Stimulated activated naive CD8-positive, alpha-beta T cell treated with anti-CD3 and anti-CD28 coated beads, Interleukin-15, amount 100 ng/mL, for 72 hours (primary cell): ENCODE data around the gene ZDHHC24.
"Not testable (repeated sequence)": the region's sequence is repeated elsewhere in the genome, so short reads cannot be mapped to it uniquely, and the experiment has no call there.

Experiments used
- ATAC-seq: fragments of 150-1000 bp; cut with Tn5 transposase; 2 replicates; pipeline ENCODE4 v1.10.0; 2021; ENCODE audit warnings: mild to moderate bottlenecking, moderate library complexity
- DNase-seq, 2 donors: peaks; one replicate each; pipeline ENCODE4 v3.0.0; 2021 to 2022
- H3K27ac Mint-ChIP-seq, 2 donors: one replicate each; pipeline ENCODE4 v1.8.0; 2022; ENCODE audit warnings: mild to moderate bottlenecking in 2 of 2, mixed read lengths in 2 of 2, moderate library complexity in 2 of 2
- H3K27me3 Mint-ChIP-seq: one replicate; pipeline ENCODE4 v1.8.0; 2022; ENCODE audit warnings: mixed read lengths
- H3K4me1 Mint-ChIP-seq: one replicate; pipeline ENCODE4 v1.8.0; 2022; ENCODE audit warnings: mild to moderate bottlenecking, mixed read lengths
- H3K4me3 Mint-ChIP-seq, 2 donors: one replicate each; pipeline ENCODE4 v1.8.0; 2022; ENCODE audit warnings: mild to moderate bottlenecking in 2 of 2, mixed read lengths in 2 of 2, moderate library complexity in 1 of 2
- H3K9me3 Mint-ChIP-seq, 2 donors: one replicate each; pipeline ENCODE4 v1.8.0; 2022; ENCODE audit warnings: mixed read lengths in 2 of 2

ZDHHC24 gene

GRCh38 chr11:66559142-66559865 lies 13.5 kb upstream of the ZDHHC24 start:
- DNase-seq (no peak), ATAC-seq (peak; percentile 44)
- peaks cover 33% of the 10 kb centered on the region for H3K27me3 Mint-ChIP-seq
- H3K4me1 Mint-ChIP-seq, result peaks cover 6% of the 10 kb centered on the region
- H3K4me3 Mint-ChIP-seq, result peak overlapping the region in 1 of 2 donors; percentile 37
- no peak overlapping the region for H3K27ac Mint-ChIP-seq
- no peaks in the 10 kb centered on the region for H3K9me3 Mint-ChIP-seq

DNA sequence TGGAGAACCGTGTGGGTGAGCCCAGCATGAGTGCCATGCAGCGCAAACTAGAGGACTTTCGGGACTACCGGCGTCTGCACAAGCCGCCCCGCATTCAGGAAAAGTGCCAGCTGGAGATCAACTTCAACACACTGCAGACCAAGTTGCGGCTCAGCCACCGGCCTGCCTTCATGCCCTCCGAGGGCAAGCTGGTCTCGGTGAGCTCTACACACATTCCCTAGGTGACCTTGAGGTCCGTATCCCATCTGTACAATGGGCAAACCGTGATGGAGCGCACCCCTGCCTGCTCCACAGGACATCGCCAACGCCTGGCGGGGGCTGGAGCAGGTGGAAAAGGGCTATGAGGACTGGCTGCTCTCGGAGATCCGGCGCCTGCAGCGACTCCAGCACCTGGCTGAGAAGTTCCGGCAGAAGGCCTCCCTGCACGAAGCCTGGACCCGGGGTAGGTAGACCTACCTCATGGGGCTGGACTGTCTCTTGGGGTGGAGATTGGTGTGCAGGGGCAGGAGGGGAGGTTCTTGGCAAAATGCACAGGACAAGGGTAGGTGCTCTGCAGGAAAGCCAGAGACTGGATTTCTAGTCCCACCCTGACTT lies 12.0 kb upstream of the ZDHHC24 start:
- no peaks in the 10 kb centered on the region for H3K9me3 Mint-ChIP-seq
- peaks cover 33% of the 10 kb centered on the region for H3K27me3 Mint-ChIP-seq
- no peak overlapping the region for H3K4me3 Mint-ChIP-seq
- DNase-seq, result no peak
- H3K27ac Mint-ChIP-seq, result no peak overlapping the region
- no peak for ATAC-seq
- H3K4me1 Mint-ChIP-seq, result peaks cover 6% of the 10 kb centered on the region

DNA sequence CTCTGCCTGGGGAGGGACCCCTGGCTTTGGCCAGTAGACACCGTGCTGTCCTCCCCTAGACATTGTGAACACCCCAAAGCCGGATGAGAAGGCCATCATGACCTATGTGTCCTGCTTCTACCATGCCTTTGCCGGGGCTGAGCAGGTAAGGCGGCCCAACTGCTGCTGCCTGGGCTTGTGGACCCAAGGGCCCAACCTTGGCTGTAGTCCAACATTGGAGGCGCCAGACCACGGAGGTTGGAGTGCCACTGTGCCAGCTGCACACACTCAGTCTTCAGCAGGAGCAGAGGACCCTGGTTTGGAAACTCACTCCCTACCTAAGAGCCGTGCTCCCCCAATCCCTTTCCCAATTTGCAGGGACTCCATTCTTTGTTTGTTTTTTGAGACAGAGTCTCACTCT lies 10.2 kb upstream of the ZDHHC24 start:
- DNase-seq (no peak), ATAC-seq (no peak)
- Mint-ChIP-seq H3K4me3 (no peak overlapping the region), H3K27me3 (peaks cover 33% of the 10 kb centered on the region), H3K27ac (peak overlapping the region in 1 of 2 donors; percentile 74), H3K9me3 (no peaks in the 10 kb centered on the region), H3K4me1 (peaks cover 6% of the 10 kb centered on the region)

DNA sequence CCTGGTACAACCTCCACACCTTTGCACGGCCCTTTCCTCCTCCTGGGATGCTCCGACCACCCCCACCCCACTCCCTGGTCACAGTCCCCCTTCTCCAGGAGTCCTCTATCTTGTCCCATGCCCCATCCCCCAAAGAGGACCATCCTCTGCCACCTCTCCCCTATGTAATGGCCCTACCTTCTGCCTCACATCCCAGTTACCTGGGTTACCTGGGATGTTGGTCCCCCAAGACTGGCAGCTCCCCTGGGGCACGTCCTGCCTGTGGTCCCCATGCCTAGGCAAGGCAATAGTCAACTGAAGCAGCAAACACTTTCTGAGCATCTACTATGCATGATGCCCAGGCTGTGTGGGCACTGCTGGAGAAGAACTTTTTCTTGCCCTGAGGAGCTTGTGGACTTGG lies 9.6 kb upstream of the ZDHHC24 start:
- no peak overlapping the region for H3K4me3 Mint-ChIP-seq
- ATAC-seq (no peak), DNase-seq (no peak)
- no peak overlapping the region for H3K27ac Mint-ChIP-seq
- no peaks in the 10 kb centered on the region for H3K9me3 Mint-ChIP-seq
- H3K4me1 Mint-ChIP-seq, result peaks cover 6% of the 10 kb centered on the region
- peaks cover 33% of the 10 kb centered on the region for H3K27me3 Mint-ChIP-seq

DNA sequence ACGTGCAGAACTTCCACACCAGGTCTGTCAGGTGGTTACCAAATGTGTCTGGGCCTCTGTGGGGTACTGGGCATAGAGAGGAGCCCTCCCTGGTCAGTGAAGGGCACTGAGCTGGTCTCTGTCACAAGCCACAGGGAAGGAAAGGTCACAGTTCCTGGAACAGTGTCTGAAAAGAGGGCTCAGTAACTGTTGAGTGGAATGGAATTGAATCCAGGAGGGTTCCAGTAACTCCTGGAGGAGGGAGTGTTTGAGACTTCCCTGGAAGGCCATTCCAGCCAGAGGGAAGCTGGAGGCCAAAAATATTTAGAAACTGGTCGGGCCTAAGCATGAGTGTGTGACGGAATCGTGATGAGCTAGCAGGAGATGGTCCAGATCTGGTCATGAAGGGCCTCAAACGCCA lies 8.8 kb upstream of the ZDHHC24 start:
- ATAC-seq (no peak), DNase-seq (no peak)
- peaks cover 6% of the 10 kb centered on the region for H3K4me1 Mint-ChIP-seq
- H3K27me3 Mint-ChIP-seq, result peaks cover 33% of the 10 kb centered on the region
- H3K4me3 Mint-ChIP-seq, result no peak overlapping the region
- no peak overlapping the region for H3K27ac Mint-ChIP-seq
- no peaks in the 10 kb centered on the region for H3K9me3 Mint-ChIP-seq

- H3K4me1 Mint-ChIP-seq, result no peaks in the 10 kb centered on the region
- ATAC-seq (no peak), DNase-seq (no peak)
- no peaks in the 10 kb centered on the region for H3K9me3 Mint-ChIP-seq
- H3K27ac Mint-ChIP-seq, result no peak overlapping the region
- peaks cover 14% of the 10 kb centered on the region for H3K27me3 Mint-ChIP-seq
- no peak overlapping the region for H3K4me3 Mint-ChIP-seq
Observed at GRCh38 chr11:66550887-66551286, 5.0 kb upstream of the ZDHHC24 start.

GRCh38 chr11:66549696-66550095 lies 3.8 kb upstream of the ZDHHC24 start:
- Mint-ChIP-seq H3K9me3 (no peaks in the 10 kb centered on the region), H3K4me1 (peaks cover 6% of the 10 kb centered on the region), H3K27me3 (peaks cover 7% of the 10 kb centered on the region), H3K27ac (no peak overlapping the region), H3K4me3 (no peak overlapping the region)
- ATAC-seq, result no peak
- no peak for DNase-seq

GRCh38 chr11:66548774-66549630 lies 3.2 kb upstream of the ZDHHC24 start:
- Mint-ChIP-seq H3K4me3 (no peak overlapping the region), H3K9me3 (no peaks in the 10 kb centered on the region), H3K4me1 (peaks cover 13% of the 10 kb centered on the region), H3K27ac (no peak overlapping the region), H3K27me3 (peaks cover 7% of the 10 kb centered on the region)
- ATAC-seq, result no peak
- DNase-seq, result no peak

DNA sequence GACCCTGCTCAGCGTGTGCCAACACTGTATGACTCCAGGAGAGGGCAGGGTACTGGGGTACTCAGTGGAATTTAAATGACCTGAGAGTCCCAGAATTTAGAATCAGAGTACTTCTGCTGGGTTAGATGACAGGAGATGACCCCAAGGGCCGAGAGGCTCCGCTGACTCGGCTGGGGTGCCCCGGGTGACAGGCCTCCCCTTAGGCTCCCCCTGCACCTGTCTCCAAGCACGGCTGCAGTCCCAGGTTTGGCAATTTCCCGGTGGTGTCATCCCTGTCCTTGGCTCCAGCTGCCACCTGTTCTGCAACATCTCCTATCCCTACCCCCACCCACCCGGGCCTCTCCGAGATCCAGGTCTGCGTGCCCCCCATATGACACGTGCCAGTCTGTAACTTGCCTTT lies 2.2 kb upstream of the ZDHHC24 start:
- ATAC-seq (no peak), DNase-seq (no peak)
- Mint-ChIP-seq H3K4me1 (peaks cover 22% of the 10 kb centered on the region), H3K27me3 (peaks cover 7% of the 10 kb centered on the region), H3K9me3 (no peaks in the 10 kb centered on the region), H3K27ac (no peak overlapping the region), H3K4me3 (no peak overlapping the region)

GRCh38 chr11:66547662-66548009 lies 1.8 kb upstream of the ZDHHC24 start:
- Mint-ChIP-seq H3K9me3 (no peaks in the 10 kb centered on the region), H3K27me3 (peaks cover 7% of the 10 kb centered on the region), H3K27ac (no peak overlapping the region), H3K4me3 (no peak overlapping the region), H3K4me1 (peaks cover 26% of the 10 kb centered on the region)
- ATAC-seq, result no peak
- no peak for DNase-seq

DNA sequence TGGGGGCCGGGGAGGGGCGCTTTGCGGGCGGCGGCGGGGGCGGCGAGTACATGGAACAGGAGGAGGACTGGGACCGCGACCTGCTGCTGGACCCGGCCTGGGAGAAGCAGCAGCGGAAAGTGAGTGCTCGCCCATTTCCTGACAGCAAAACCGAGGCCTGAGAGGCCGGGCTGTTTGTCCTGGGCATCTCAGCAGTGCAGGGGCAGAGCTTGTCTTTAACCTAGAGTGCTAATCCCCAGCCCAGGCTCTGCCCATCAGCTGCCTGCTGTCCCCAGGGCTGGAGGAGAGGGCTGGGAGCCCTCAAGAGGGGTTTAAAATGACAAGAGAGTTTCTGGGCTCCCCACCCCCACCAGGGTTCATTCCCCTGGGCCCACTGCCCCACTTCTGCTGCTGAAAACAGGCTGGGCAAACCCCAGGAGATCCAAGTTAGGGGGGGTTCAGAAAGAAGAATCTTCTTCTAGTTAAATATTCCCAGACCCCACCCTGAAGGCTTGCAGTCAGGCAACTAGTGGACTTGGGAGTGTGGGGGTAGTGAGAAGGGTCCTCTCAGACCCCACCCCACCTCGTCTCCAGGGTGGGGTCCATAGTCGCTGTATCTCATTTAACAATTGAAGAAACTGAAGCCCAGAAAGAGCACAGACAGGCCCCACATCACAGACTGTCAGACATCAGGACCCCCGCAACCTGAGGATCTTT lies 1.3 kb upstream of the ZDHHC24 start:
- no peak overlapping the region for H3K27ac Mint-ChIP-seq
- H3K4me1 Mint-ChIP-seq, result peaks cover 32% of the 10 kb centered on the region
- H3K9me3 Mint-ChIP-seq, result no peaks in the 10 kb centered on the region
- ATAC-seq (no peak), DNase-seq (no peak)
- H3K4me3 Mint-ChIP-seq, result peak overlapping the region; percentile 83 to 96
- H3K27me3 Mint-ChIP-seq, result peaks cover 7% of the 10 kb centered on the region

DNA sequence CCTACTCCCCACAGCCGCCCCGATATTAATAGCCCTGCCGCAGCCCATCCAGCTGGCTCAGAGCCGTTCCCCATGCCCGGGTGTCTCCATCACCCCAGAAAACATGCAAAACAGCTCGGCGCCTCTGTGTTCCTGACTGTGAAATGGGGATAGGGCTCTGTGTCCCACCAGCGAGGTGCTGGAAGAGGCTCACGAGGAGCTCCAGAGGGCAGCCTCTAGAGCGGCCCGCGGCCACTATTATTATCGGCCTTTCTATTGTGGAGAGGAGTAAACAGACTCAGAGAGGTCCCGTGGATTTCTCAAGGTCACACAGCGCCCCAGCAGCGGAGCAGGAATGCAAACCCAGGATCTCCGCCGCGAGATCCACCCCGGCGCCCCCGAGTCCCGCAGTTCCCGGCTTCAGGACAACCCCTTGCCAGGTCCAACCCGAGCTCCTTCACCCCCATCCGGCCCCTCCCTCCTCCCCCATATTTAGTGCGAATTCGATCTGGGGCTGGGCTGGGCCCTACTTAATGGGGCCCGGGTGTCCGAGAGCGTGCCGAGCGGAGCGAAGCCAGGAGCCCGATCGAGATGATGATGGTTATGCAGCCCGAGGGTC lies 619 bp upstream of the ZDHHC24 start, which contains the start of gene ACTN3:
TSS of gene ACTN3 (plus strand) at position 536 of the 598 bp plus-strand sequence. CDS start at position 571, 35 bp downstream.
- Mint-ChIP-seq H3K9me3 (no peaks in the 10 kb centered on the region), H3K27ac (peak within 1 kb of the TSS in 1 of 2 donors; percentile 57), H3K27me3 (peaks cover 7% of the 10 kb centered on the region), H3K4me3 (peak within 1 kb of the TSS; percentile 83 to 96), H3K4me1 (peaks cover 38% of the 10 kb centered on the region)
- no peak for DNase-seq
- ATAC-seq, result no peak

DNA sequence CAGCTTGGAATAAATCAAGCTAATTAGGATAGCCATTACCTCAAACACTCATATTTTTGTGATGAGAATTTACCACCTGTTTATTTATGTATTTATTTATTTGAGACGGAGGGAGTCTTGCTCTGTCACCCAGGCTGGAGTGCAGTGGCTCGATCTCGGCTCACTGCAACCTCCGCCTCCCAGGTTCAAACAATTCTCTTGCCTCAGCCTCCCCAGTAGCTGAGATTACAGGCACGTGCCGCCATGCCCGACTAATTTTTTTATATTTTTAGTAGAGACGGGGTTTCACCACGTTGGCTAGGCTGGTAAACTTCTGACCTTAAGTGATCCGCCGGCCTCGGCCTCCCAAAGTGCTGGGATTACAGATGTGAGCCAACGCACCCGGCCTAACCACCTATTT lies 896 bp downstream of the ZDHHC24 start:
- not testable (repeated sequence) for ATAC-seq, H3K27ac Mint-ChIP-seq, H3K27me3 Mint-ChIP-seq, H3K9me3 Mint-ChIP-seq, DNase-seq
- H3K4me3 Mint-ChIP-seq, result peak overlapping the region; percentile 83 to 96
- H3K4me1 Mint-ChIP-seq, result peaks cover 41% of the 10 kb centered on the region

DNA sequence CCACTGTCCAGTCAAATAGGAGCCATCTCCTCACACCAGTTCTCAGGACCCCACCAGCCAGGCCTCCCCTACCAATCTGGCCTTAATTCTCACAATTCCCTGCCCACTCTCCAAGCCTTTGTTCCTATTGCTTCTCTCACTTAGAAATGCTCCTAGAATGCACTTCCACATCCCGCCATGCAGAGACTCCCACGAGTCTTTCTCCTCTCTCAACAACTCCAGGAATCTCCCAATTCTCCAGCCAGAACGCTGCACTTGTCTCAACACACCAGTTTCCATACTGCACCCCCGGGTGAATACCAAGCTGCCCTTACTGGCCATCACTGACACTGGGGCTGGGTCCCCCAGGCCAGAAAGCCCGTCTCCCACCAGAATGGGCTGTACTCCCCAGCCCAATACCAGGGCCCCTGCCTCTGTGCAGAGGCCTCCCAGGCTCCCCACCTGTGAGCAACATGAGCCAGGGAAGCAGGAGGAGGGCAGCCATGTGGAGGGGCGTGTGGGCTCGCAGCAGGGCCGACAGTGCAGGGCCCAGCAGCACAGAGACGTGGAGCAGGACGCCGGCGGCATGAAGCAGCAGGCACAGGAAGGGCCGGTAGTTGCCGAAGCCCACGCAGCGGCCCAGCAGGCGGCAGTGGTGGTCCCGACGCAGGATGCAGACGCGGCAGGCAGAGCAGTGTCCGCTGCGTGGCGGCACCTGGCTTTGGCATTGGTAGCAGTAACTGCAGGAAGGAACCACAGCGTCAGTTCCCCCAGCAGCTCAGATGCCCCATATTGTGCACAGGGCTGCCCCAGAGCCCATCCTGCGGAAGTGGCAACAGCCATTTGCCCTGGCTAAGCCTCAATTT lies 2.4 kb downstream of the ZDHHC24 start:
- Mint-ChIP-seq H3K4me1 (peaks cover 41% of the 10 kb centered on the region), H3K9me3 (no peaks in the 10 kb centered on the region), H3K27ac (peak overlapping the region in 1 of 2 donors; percentile 89), H3K4me3 (peak overlapping the region; percentile 75 to 79), H3K27me3 (no peaks in the 10 kb centered on the region)
- ATAC-seq (peak; percentile 81), DNase-seq (peak; percentile 65 to 80)
